GM12878 (cell line): ENCODE results near the gene ATP5F1A. TPM values are rescaled to one million over a fixed set of nuclear protein-coding genes. Genes with fewer than 3 reads are reported as not detected.
"Not testable (repeated sequence)": the region's sequence is repeated elsewhere in the genome, so short reads cannot be mapped to it uniquely, and the experiment has no call there.

Source experiments
- ATAC-seq: fragments of 200-7000 bp; cut with Tn5 transposase; 3 replicates; pipeline ENCODE4 v1.9.1; 2020; ENCODE audit warnings: mild to moderate bottlenecking, moderate library complexity
- BruUV-seq: library from RNA; stranded (reverse); fragments of 400-500 nt; replicated peaks from 2 replicates; lab custom pipeline; 2021; lab: Mats Ljungman, UMichigan
- CTCF ChIA-PET: fragments of 300-600 bp; sonication (Branson Sonifier 250); formaldehyde crosslinking; extraction: SDS; loops from one replicate; lab custom pipeline; 2021; ENCODE audit warnings: inconsistent platforms; lab: Yijun Ruan, JAX
- POLR2A ChIA-PET: fragments of 350-600 bp; formaldehyde crosslinking; extraction: SDS; loops from one replicate; lab custom pipeline; 2021; ENCODE audit warnings: inconsistent platforms; lab: Charles Lee
- RAD21 ChIA-PET: fragments of 300-600 bp; sonication (Branson Sonifier 250); formaldehyde crosslinking; loops from one replicate; lab custom pipeline; 2023; ENCODE audit warnings: antibody characterized with exemption; ENCODE audit not compliant: unreplicated experiment; lab: Charles Lee
- SMC1A ChIA-PET: fragments of 300-600 bp; sonication (Branson Sonifier 250); formaldehyde crosslinking; loops from one replicate; lab custom pipeline; 2023; ENCODE audit not compliant: unreplicated experiment, uncharacterized antibody; lab: Charles Lee
- DNase-seq: peaks from one replicate; pipeline ENCODE4 v3.0.0-alpha.2; 2011; ENCODE audit warnings: low read depth, low spot score
- FAIRE-seq: peaks from 3 replicates; lab custom pipeline; 2011; peaks lifted over from hg19 to GRCh38; lab: Jason Lieb, UNC
- H2AFZ ChIP-seq: 2 replicates; pipeline ENCODE4 v1.6.0; 2011; ENCODE audit warnings: low read depth, low read length, control low read depth; ENCODE audit not compliant: control insufficient read depth
- H3K27ac ChIP-seq: 2 replicates; pipeline ENCODE4 v1.5.1; 2011; ENCODE audit warnings: control low read depth; ENCODE audit not compliant: control insufficient read depth, insufficient read depth
- H3K27me3 ChIP-seq, 2 experiments: replicated peaks in 1 of 2; 2 replicates each; pipeline versions ENCODE4 v1.6.0 to v1.6.1; 2011; ENCODE audit warnings: low read length in 1 of 2; ENCODE audit not compliant: control insufficient read depth in 2 of 2, insufficient read depth in 2 of 2
- H3K36me3 ChIP-seq, 2 experiments: 2 replicates each; pipeline ENCODE4 v1.5.1; 2011; ENCODE audit warnings: low read length in 1 of 2; ENCODE audit not compliant: control insufficient read depth in 2 of 2, insufficient read depth in 2 of 2
- H3K4me1 ChIP-seq: 2 replicates; pipeline ENCODE4 v1.6.1; 2011; ENCODE audit warnings: mild to moderate bottlenecking, low read length, moderate library complexity, mixed read lengths; ENCODE audit not compliant: control insufficient read depth, insufficient read depth
- H3K4me2 ChIP-seq: 2 replicates; pipeline ENCODE4 v1.6.0; 2011; ENCODE audit warnings: control low read depth; ENCODE audit not compliant: control insufficient read depth, insufficient read depth
- H3K4me3 ChIP-seq: fragments of 200-600 bp; sonication (generic); 2 replicates; pipeline ENCODE4 v1.5.1; 2016
- H3K79me2 ChIP-seq: 2 replicates; pipeline ENCODE4 v1.6.0; 2011; ENCODE audit warnings: low read length; ENCODE audit not compliant: control insufficient read depth, insufficient read depth
- H3K9ac ChIP-seq: 2 replicates; pipeline ENCODE4 v1.8.0; 2011; ENCODE audit warnings: low read length, control low read depth, mixed read lengths; ENCODE audit not compliant: control insufficient read depth, insufficient read depth
- H3K9me3 ChIP-seq: replicated peaks from 3 replicates; pipeline ENCODE4 v1.5.1; 2011; ENCODE audit warnings: mild to moderate bottlenecking, low read length; ENCODE audit not compliant: control insufficient read depth, insufficient read depth
- H4K20me1 ChIP-seq: 2 replicates; pipeline ENCODE4 v1.6.0; 2011; ENCODE audit not compliant: control insufficient read depth, insufficient read depth
- CHD2 ChIP-seq: IDR thresholded peaks from 2 replicates; pipeline ENCODE4 v1.6.1; 2011; ENCODE audit warnings: low read depth, low read length, improper control_type of control experiment, borderline replicate concordance
- HDAC2 ChIP-seq: fragments of 200-600 bp; sonication (generic); IDR thresholded peaks from 2 replicates; pipeline ENCODE4 v1.6.1; 2017
- NFXL1 ChIP-seq: fragments of 450-650 bp; IDR thresholded peaks from 2 replicates; pipeline ENCODE4 v1.6.1; 2017; ENCODE audit warnings: antibody characterized with exemption, mild to moderate bottlenecking, borderline replicate concordance
- RB1 ChIP-seq: fragments of 450-650 bp; formaldehyde crosslinking; IDR thresholded peaks from 2 replicates; pipeline ENCODE4 v1.6.1; 2017; ENCODE audit warnings: mild to moderate bottlenecking, borderline replicate concordance
- SREBF1 ChIP-seq: IDR thresholded peaks from 2 replicates; pipeline ENCODE4 v1.6.1; 2012; ENCODE audit warnings: mild to moderate bottlenecking, low read length
- YY1 ChIP-seq: IDR thresholded peaks from 2 replicates; pipeline ENCODE4 v1.6.1; 2011; ENCODE audit warnings: low read depth, mild to moderate bottlenecking, low read length
- WGBS: methylation state at CpG from one replicate; pipeline ENCODE4 v1.1.6; 2016; ENCODE audit warnings: low lambda C conversion rate; ENCODE audit not compliant: insufficient replicate concordance, insufficient coverage; ENCODE audit errors: missing lambda C conversion rate; 5-methylcytosine and 5-hydroxymethylcytosine counted together
- in situ Hi-C: fragments of 300-500 bp; cut with MboI; formaldehyde crosslinking; loops from 9 replicates; pipeline ENCODE4 v1.14.3; 2018; ENCODE audit warnings: mixed read lengths
- intact Hi-C: fragments of 100-400 bp; cut with micrococcal nuclease; formaldehyde crosslinking; loops from one replicate; pipeline ENCODE4 v1.14.2; 2022; ENCODE audit not compliant: unreplicated experiment
- polyA plus RNA-seq, 11 experiments: library from polyadenylated mRNA; depleted of rRNA in 4 of 11; unstranded in 6 of 11; stranded (reverse) in 5 of 11; fragments of >200 nt; fragmentation: Nextera tagmentation in 4 of 11; fragmentation: Illumina TruSeq in 1 of 11; extraction: Ambion mirVana in 4 of 11; extraction: Trizol in 1 of 11; gene quantifications; 1 replicate in 1 of 11; 2 replicates in 10 of 11; pipeline versions ENCODE4 v1.2.1 to v1.2.3, GENCODE V29; 2011 to 2016; ENCODE audit warnings: inconsistent platforms in 2 of 11, missing spikeins in 2 of 11, low read depth in 1 of 11
- total RNA-seq, 4 experiments: library from RNA; depleted of rRNA in 3 of 4; stranded (reverse); fragments of >200 nt in 3 of 4; fragmentation: Illumina TruSeq in 1 of 4; extraction: Trizol in 1 of 4; gene quantifications; 2 replicates each; pipeline versions ENCODE4 v1.2.1 to v1.2.3, GENCODE V29; 2013 to 2021
- TF ChIP-seq, protein P1 (sequence below): IDR thresholded peaks from 2 replicates; pipeline ENCODE4 v1.6.1; 2011; ENCODE audit warnings: low read depth, mild to moderate bottlenecking, low read length, moderate library complexity, borderline replicate concordance; ENCODE audit errors: extremely low read depth
- TF ChIP-seq, protein P2 (sequence below): fragments of 450-650 bp; formaldehyde crosslinking; IDR thresholded peaks from 2 replicates; pipeline ENCODE4 v1.5.0; 2022; ENCODE audit warnings: mild to moderate bottlenecking, missing genetic modification characterization

The ATP5F1A gene
- total and polyA plus RNA-seq, 10 of the 15 experiments (the other 5 are each of a cell fraction or from before 2014, with no cell fraction given) = 592 to 1,161 (median 723) TPM

DNA sequence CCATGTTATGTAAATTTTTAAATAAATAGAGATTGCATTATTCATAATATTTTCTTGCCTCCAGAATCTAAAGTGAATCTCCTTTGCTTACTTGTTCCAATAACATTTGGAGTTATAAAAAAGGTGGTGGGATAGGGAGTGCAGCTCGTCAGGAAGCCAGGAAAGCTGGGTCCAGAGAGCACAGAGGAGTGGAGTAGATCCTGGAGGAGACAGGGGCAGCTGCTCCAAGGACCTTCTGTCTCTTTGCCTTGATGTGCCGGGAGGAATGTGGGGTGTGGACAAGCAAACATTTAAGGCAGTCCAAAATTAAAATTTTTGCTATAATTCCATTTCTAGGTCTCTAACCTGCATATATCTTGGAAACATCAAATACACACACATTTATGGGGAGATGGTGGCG, 35.4 kb upstream of the ATP5F1A start:
- Histone ChIP-seq H3K4me3 (no peak overlapping the region), H3K4me1 (no peaks in the 10 kb centered on the region), H3K27me3 (no peaks in the 10 kb centered on the region), H4K20me1 (no peaks in the 10 kb centered on the region), H3K36me3 (peaks cover 0 to 6% of the 10 kb centered on the region in 2 experiments; a peak in 1 of 4 replicates), H3K9me3 (no peaks in the 10 kb centered on the region), H2AFZ (no peak overlapping the region), H3K4me2 (no peak overlapping the region), H3K9ac (no peak overlapping the region), H3K79me2 (no peaks in the 10 kb centered on the region), H3K27ac (no peak overlapping the region)
- TF ChIP-seq CHD2 = no peak
- no peak for TF ChIP-seq SREBF1
- no peak for TF ChIP-seq NFXL1
- TF ChIP-seq, protein P1, sequence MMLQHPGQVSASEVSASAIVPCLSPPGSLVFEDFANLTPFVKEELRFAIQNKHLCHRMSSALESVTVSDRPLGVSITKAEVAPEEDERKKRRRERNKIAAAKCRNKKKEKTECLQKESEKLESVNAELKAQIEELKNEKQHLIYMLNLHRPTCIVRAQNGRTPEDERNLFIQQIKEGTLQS = no peak
- TF ChIP-seq, protein P2, sequence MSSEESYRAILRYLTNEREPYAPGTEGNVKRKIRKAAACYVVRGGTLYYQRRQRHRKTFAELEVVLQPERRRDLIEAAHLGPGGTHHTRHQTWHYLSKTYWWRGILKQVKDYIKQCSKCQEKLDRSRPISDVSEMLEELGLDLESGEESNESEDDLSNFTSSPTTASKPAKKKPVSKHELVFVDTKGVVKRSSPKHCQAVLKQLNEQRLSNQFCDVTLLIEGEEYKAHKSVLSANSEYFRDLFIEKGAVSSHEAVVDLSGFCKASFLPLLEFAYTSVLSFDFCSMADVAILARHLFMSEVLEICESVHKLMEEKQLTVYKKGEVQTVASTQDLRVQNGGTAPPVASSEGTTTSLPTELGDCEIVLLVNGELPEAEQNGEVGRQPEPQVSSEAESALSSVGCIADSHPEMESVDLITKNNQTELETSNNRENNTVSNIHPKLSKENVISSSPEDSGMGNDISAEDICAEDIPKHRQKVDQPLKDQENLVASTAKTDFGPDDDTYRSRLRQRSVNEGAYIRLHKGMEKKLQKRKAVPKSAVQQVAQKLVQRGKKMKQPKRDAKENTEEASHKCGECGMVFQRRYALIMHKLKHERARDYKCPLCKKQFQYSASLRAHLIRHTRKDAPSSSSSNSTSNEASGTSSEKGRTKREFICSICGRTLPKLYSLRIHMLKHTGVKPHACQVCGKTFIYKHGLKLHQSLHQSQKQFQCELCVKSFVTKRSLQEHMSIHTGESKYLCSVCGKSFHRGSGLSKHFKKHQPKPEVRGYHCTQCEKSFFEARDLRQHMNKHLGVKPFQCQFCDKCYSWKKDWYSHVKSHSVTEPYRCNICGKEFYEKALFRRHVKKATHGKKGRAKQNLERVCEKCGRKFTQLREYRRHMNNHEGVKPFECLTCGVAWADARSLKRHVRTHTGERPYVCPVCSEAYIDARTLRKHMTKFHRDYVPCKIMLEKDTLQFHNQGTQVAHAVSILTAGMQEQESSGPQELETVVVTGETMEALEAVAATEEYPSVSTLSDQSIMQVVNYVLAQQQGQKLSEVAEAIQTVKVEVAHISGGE = no peak
- TF ChIP-seq YY1 = no peak
- TF ChIP-seq HDAC2 = no peak
- TF ChIP-seq RB1 = no peak
- ChIA-PET SMC1A (no interaction called here), CTCF (interaction anchor here (0.7 kb wide), 1 partner anchor 20 kb away, joined by 3 read pairs; no protein-coding TSS in a partner anchor), RAD21 (interaction anchor here (0.7 kb wide), 1 partner anchor 117 kb away, joined by 3 read pairs; no protein-coding TSS in a partner anchor), POLR2A (interaction anchor here (0.7 kb wide), 1 partner anchor 159 kb away, joined by 3 read pairs; no protein-coding TSS in a partner anchor)
- DNase-seq (no peak), ATAC-seq (no peak), FAIRE-seq (no peak)
- BruUV-seq = no TSS peak
- WGBS = 84% methylated on average over 3 of the region's 3 CpGs
- intact Hi-C loops = no loop called here
- in situ Hi-C loops = no loop called here

DNA sequence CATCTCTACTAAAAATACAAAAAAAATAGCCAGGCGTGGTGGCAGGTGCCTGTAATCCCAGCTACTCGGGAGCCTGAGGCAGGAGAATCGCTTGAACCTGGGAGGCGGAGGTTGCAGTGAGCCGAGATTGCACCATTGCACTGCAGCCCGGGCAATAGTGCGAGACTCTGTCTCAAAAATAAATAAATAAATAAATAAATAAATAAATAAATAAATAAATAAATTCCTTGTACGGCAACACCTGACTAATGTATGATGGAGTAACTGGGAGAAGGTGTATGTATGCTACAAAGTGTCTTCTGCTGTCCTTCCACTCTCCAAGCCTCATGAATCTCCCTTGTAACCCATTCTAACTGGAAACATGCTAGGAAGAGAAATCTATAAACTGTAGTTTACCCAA, 32.5 kb upstream of the ATP5F1A start:
- H3K9ac ChIP-seq, ATAC-seq, FAIRE-seq, H3K36me3 ChIP-seq, H4K20me1 ChIP-seq, H3K4me3 ChIP-seq, CTCF ChIA-PET, SMC1A ChIA-PET, H3K27ac ChIP-seq, H3K27me3 ChIP-seq, RAD21 ChIA-PET, in situ Hi-C loops, H3K9me3 ChIP-seq, POLR2A ChIA-PET, H2AFZ ChIP-seq, H3K79me2 ChIP-seq, BruUV-seq, intact Hi-C loops, H3K4me2 ChIP-seq, DNase-seq, H3K4me1 ChIP-seq: not testable (repeated sequence)
- 93% methylated on average over 8 of the region's 8 CpGs for WGBS
